ENCODE data around the gene PIR. TPM values are rescaled to one million over a fixed set of nuclear protein-coding genes. Genes with fewer than 3 reads are reported as not detected.

The PIR gene
- polyA plus RNA-seq, 1 donor from 2014 or later: 0.81 TPM

- Histone ChIP-seq H3K4me2 (ENCODE audit: low read length) (no peak overlapping the region), H2AFZ (ENCODE audit: low read depth, low read length) (no peak overlapping the region), H3K9me2 (ENCODE audit: insufficient read depth, low read length) (no peaks in the 10 kb centered on the region), H3K36me3 (ENCODE audit: insufficient read depth, low read length) (no peaks in the 10 kb centered on the region), H3K4me3 (ENCODE audit: low read length) (no peak overlapping the region), H3K27me3 (ENCODE audit: insufficient read depth, low read depth, low read length) (no peaks in the 10 kb centered on the region), H4K20me1 (ENCODE audit: insufficient read depth) (no peaks in the 10 kb centered on the region), H3K27ac (ENCODE audit: low read length) (no peak overlapping the region), H3F3A (ENCODE audit: insufficient read depth, low read length, poor library complexity, severe bottlenecking) (no peaks in the 10 kb centered on the region), H3K9me3 (ENCODE audit: low read length) (no peaks in the 10 kb centered on the region), H3K9ac (ENCODE audit: low read length) (no peak overlapping the region), H3K79me2 (replicated peaks; ENCODE audit: insufficient read depth, low read length) (no peaks in the 10 kb centered on the region)
- TF ChIP-seq POLR2AphosphoS5 (IDR thresholded peaks at IDR 0.05): no peak
- TF ChIP-seq SMC3 (conservative IDR thresholded peaks at IDR 0.05; ENCODE audit: poor library complexity): no peak
- no peak for TF ChIP-seq EZH2 (IDR thresholded peaks at IDR 0.05; ENCODE audit: borderline replicate concordance, insufficient read depth, low read length, poor library complexity, severe bottlenecking)
Measured at GRCh38 chrX:15350329-15350996, 142.7 kb downstream of the PIR start.

DNA sequence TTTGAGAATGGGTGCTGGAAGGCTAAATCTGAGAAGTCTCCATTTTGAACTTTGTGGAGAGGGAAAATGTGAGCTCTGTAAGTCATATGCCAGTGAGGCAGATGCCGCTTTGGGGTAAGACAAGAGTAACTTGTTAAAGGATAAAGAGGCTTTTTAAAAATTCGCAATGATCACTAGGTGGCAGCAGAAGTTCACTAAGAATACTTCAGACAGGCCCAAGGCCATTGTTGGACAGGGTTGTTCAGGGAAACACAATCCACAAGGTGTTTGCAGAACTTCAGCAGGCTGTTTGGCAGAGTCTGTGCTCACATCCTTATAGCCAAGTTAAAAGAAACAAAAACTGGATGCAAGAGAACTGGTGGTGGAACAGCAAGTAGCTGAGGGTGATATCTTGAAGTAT is 144.1 kb downstream of the PIR start:
- TF ChIP-seq SMC3 (conservative IDR thresholded peaks at IDR 0.05; ENCODE audit: poor library complexity) (peak; percentile 76), POLR2AphosphoS5 (IDR thresholded peaks at IDR 0.05) (no peak), RAD21 (conservative IDR thresholded peaks at IDR 0.05) (peak; percentile 76), CTCF (IDR thresholded peaks at IDR 0.05; ENCODE audit: poor library complexity, severe bottlenecking) (peak; percentile 73)
- no peaks in the 10 kb centered on the region for H3K36me3 ChIP-seq (ENCODE audit: insufficient read depth, low read length)
- H3K27me3 ChIP-seq (ENCODE audit: insufficient read depth, low read depth, low read length): no peaks in the 10 kb centered on the region

GRCh38 chrX:15345976-15346375 is 147.2 kb downstream of the PIR start:
- no peaks in the 10 kb centered on the region for H3K79me2 ChIP-seq (replicated peaks; ENCODE audit: insufficient read depth, low read length)
- H2AFZ ChIP-seq (ENCODE audit: low read depth, low read length): no peak overlapping the region
- H3K4me3 ChIP-seq (ENCODE audit: low read length): no peak overlapping the region
- no peak overlapping the region for H3K9ac ChIP-seq (ENCODE audit: low read length)
- H3K36me3 ChIP-seq (ENCODE audit: insufficient read depth, low read length): no peaks in the 10 kb centered on the region
- no peaks in the 10 kb centered on the region for H3K9me3 ChIP-seq (ENCODE audit: low read length)
- TF ChIP-seq MXI1 (conservative IDR thresholded peaks at IDR 0.05; ENCODE audit: poor library complexity, severe bottlenecking): no peak
- TF ChIP-seq EZH2 (IDR thresholded peaks at IDR 0.05; ENCODE audit: borderline replicate concordance, insufficient read depth, low read length, poor library complexity, severe bottlenecking): no peak
- no peak for TF ChIP-seq TAF1 (IDR thresholded peaks at IDR 0.05; ENCODE audit: low read depth)
- no peak for TF ChIP-seq RAD21 (conservative IDR thresholded peaks at IDR 0.05)
- TF ChIP-seq POLR2AphosphoS5 (IDR thresholded peaks at IDR 0.05): no peak
- TF ChIP-seq, protein P1, sequence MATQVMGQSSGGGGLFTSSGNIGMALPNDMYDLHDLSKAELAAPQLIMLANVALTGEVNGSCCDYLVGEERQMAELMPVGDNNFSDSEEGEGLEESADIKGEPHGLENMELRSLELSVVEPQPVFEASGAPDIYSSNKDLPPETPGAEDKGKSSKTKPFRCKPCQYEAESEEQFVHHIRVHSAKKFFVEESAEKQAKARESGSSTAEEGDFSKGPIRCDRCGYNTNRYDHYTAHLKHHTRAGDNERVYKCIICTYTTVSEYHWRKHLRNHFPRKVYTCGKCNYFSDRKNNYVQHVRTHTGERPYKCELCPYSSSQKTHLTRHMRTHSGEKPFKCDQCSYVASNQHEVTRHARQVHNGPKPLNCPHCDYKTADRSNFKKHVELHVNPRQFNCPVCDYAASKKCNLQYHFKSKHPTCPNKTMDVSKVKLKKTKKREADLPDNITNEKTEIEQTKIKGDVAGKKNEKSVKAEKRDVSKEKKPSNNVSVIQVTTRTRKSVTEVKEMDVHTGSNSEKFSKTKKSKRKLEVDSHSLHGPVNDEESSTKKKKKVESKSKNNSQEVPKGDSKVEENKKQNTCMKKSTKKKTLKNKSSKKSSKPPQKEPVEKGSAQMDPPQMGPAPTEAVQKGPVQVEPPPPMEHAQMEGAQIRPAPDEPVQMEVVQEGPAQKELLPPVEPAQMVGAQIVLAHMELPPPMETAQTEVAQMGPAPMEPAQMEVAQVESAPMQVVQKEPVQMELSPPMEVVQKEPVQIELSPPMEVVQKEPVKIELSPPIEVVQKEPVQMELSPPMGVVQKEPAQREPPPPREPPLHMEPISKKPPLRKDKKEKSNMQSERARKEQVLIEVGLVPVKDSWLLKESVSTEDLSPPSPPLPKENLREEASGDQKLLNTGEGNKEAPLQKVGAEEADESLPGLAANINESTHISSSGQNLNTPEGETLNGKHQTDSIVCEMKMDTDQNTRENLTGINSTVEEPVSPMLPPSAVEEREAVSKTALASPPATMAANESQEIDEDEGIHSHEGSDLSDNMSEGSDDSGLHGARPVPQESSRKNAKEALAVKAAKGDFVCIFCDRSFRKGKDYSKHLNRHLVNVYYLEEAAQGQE (IDR thresholded peaks at IDR 0.05; ENCODE audit: borderline replicate concordance): no peak
- TF ChIP-seq CTCF (IDR thresholded peaks at IDR 0.05; ENCODE audit: poor library complexity, severe bottlenecking): no peak
- TF ChIP-seq EP300 (conservative IDR thresholded peaks at IDR 0.05; ENCODE audit: poor library complexity, severe bottlenecking): no peak
- no peak for TF ChIP-seq SMC3 (conservative IDR thresholded peaks at IDR 0.05; ENCODE audit: poor library complexity)
- H3K9me2 ChIP-seq (ENCODE audit: insufficient read depth, low read length): no peaks in the 10 kb centered on the region
- no peak overlapping the region for H3K4me2 ChIP-seq (ENCODE audit: low read length)
- no peaks in the 10 kb centered on the region for H4K20me1 ChIP-seq (ENCODE audit: insufficient read depth)
- H3K27me3 ChIP-seq (ENCODE audit: insufficient read depth, low read depth, low read length): no peaks in the 10 kb centered on the region
- H3F3A ChIP-seq (ENCODE audit: insufficient read depth, low read length, poor library complexity, severe bottlenecking): no peaks in the 10 kb centered on the region
- no peak overlapping the region for H3K27ac ChIP-seq (ENCODE audit: low read length)

More for the DNA sequence above, 144.1 kb downstream of the PIR start:
- Histone ChIP-seq H3K79me2 (replicated peaks; ENCODE audit: insufficient read depth, low read length) (no peaks in the 10 kb centered on the region), H3K4me3 (ENCODE audit: low read length) (no peak overlapping the region), H2AFZ (ENCODE audit: low read depth, low read length) (no peak overlapping the region), H3K9me3 (ENCODE audit: low read length) (no peaks in the 10 kb centered on the region), H3F3A (ENCODE audit: insufficient read depth, low read length, poor library complexity, severe bottlenecking) (no peaks in the 10 kb centered on the region), H3K27ac (ENCODE audit: low read length) (no peak overlapping the region), H3K9ac (ENCODE audit: low read length) (no peak overlapping the region), H3K9me2 (ENCODE audit: insufficient read depth, low read length) (no peaks in the 10 kb centered on the region), H3K4me2 (ENCODE audit: low read length) (no peak overlapping the region), H4K20me1 (ENCODE audit: insufficient read depth) (no peaks in the 10 kb centered on the region)

Data from neural cell (in vitro differentiated cells).